Measurements from ENCODE around the gene NGRN. TPM values are rescaled to one million over a fixed set of nuclear protein-coding genes. Genes with fewer than 3 reads are reported as not detected.
A peak's percentile ranks its signal among the peaks of the same experiment; 100 is the strongest.

Gene NGRN
- total RNA-seq, 4 donors from 2014 or later: 55.5 to 81.7 (median 71.6) TPM

- no peak for TF ChIP-seq CTCF (IDR thresholded peaks at IDR 0.05)
- no peak for ATAC-seq (ENCODE audit: low FRiP score)
These were observed 26.1 kb upstream of the NGRN start for GRCh38 chr15:90239371-90239770.

DNA sequence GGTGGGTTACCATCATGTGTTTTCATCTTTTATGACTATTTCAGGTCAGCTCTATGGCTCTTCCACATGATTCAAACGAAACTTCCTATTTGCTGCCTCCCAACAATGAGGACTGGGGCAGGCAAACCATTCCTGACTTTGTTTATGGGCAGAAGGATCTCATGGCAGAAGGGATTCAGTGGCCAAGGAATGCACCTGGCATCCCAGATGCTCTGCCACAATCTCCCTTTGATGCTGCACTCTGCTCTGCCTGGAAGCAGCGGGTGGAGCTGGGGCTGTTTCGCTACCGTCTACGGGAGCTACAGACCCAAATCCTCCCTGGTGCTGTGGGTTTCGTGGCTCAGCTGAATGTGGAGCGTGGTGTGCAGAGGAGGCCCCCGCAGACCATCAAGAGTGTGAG lies 24.6 kb upstream of the NGRN start:
- TF ChIP-seq CTCF (IDR thresholded peaks at IDR 0.05): no peak
- no peak for ATAC-seq (ENCODE audit: low FRiP score)

More at GRCh38 chr15:90239371-90239770, 26.1 kb upstream of the NGRN start:
- no peak for DNase-seq (ENCODE audit: low spot score)

DNA sequence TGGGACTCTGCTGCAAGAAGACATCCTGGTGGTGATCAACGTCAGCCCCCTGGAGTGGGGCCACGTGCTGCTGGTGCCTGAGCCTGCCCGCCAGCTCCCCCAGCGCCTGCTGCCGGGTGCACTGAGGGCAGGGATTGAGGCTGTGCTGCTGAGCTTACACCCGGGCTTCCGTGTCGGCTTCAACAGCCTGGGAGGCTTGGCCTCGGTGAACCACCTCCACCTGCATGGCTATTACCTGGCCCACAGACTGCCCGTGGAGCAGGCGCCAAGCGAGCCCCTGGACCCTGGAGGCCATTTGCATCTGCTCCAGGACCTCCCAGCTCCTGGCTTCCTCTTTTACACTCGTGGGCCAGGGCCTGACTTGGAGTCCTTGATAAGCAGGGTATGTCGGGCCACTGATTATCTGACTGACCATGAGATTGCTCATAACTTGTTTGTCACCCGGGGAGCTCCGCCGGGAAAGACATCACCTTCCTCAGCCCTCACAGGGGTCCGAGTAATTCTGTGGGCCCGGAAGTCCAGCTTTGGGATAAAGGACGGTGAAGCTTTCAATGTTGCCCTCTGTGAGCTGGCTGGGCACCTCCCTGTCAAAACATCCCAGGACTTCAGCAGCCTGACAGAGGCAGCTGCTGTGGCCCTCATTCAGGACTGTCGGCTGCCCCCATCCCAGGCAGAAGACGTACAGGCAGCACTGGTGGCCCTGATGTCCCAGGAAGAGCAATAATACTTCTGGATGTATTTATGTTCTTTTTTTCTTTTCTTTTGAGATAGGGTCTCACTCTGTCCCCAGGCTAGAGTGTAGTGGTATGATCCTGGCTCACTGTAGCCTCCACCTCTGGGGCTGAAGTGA lies 23.9 kb upstream of the NGRN start:
- DNase-seq (ENCODE audit: low spot score): no peak
- ATAC-seq (ENCODE audit: low FRiP score): no peak
- no peak for TF ChIP-seq CTCF (IDR thresholded peaks at IDR 0.05)

More for the DNA sequence above, 24.6 kb upstream of the NGRN start:
- DNase-seq (ENCODE audit: low spot score): no peak

DNA sequence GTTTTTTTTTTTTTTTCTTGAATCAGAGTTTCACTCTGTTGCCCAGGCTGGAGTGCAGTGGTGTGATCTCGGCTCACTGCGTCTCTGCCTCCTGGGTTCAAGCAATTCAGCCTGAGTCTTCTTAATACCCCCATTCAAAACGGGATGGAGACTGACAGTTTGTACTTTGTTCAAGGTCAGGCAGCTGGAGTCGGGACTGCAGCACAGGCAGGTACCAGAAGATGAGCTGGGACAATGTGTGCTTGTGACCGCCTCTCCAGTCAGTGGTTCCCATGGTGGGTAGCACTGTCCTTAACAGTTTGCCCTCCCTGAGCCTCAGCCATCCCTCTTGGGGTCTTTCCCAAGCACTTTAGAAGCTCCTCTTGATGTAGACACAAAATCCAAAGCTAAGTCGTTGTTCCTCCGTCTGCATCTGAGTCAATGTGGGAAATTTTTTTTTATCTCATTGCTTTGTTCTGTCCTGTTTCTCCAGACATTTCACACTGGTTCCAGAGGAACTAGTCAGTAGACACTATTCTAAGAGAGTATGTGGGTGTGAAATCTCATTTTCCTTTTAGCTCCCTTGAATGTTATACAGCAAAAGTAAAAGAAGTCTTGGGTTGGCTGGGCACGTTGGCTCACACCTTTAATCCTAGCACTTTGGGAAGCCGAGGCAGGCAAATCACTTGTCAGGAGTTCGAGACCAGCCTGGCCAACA lies 21.4 kb upstream of the NGRN start:
- no peak for TF ChIP-seq CTCF (IDR thresholded peaks at IDR 0.05)
- ATAC-seq (ENCODE audit: low FRiP score) (no peak), DNase-seq (ENCODE audit: low spot score) (no peak)

DNA sequence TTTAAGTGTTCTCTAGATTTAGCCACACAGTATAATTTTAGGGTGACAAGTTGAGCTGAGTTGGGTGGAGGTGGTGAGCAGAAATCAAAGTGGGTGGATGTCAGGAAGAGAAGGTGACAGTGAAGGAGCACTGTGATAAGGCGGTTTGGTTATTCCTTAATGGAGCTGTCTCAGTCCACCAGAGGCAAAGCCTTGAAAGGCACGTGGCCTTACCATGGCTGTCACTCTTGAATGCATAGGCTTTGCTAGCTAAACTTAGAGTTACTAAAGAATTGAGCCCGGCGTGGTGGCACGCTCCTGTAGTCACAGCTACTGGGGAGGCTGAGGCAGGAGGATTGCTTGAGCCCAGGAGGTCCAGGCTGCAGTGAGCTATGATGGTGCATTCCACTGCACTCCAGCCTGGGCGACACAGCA lies 16.7 kb upstream of the NGRN start:
- no peak for ATAC-seq (ENCODE audit: low FRiP score)
- no peak for DNase-seq (ENCODE audit: low spot score)
- TF ChIP-seq CTCF (IDR thresholded peaks at IDR 0.05): no peak

GRCh38 chr15:90249203-90249863 lies 16.1 kb upstream of the NGRN start, which contains the start of gene TTLL13:
TSS of gene TTLL13 (plus strand) at chr15:90249556. CDS start at chr15:90250631, 1,075 bp downstream.
- ATAC-seq (ENCODE audit: low FRiP score) (peak; percentile 94), DNase-seq (ENCODE audit: low spot score) (peak; percentile 95)
- no peak for TF ChIP-seq CTCF (IDR thresholded peaks at IDR 0.05)
